DND-41 (cell line): Measurements from ENCODE around the gene CTDP1.

Experiments used
- EZH2 ChIP-seq: IDR thresholded peaks from 3 replicates; pipeline ENCODE4 v1.6.1; 2012; ENCODE audit warnings: borderline replicate concordance, low read depth, mild to moderate bottlenecking, moderate library complexity, low read length, inconsistent platforms; ENCODE audit not compliant: severe bottlenecking
- TF ChIP-seq, protein P1 (sequence below): IDR thresholded peaks from 2 replicates; pipeline ENCODE4 v1.5.1; 2012; ENCODE audit warnings: borderline replicate concordance, low read length, moderate library complexity, mild to moderate bottlenecking; ENCODE audit not compliant: poor library complexity, severe bottlenecking; ENCODE audit errors: extremely low read depth

DNA sequence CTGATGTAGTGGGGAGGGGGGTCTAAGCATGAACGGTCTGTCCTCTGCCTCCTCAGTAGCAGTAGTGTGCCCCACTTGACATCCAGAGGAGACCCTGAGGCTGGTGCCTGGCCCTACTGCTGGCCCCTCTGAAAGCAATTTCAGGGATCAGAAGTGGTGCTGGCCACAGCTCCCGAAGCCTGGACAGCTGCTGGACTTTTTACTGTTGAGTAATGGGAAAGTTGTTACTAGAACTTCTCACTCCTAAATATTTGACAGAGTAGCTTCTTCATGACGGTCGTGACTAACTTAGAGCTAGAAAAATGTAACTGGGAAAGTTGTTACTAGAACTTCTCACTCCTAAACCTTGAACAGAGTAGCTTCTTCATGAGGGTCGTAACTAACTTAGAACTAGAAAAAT is 23.3 kb downstream of the CTDP1 start:
- TF ChIP-seq, protein P1, sequence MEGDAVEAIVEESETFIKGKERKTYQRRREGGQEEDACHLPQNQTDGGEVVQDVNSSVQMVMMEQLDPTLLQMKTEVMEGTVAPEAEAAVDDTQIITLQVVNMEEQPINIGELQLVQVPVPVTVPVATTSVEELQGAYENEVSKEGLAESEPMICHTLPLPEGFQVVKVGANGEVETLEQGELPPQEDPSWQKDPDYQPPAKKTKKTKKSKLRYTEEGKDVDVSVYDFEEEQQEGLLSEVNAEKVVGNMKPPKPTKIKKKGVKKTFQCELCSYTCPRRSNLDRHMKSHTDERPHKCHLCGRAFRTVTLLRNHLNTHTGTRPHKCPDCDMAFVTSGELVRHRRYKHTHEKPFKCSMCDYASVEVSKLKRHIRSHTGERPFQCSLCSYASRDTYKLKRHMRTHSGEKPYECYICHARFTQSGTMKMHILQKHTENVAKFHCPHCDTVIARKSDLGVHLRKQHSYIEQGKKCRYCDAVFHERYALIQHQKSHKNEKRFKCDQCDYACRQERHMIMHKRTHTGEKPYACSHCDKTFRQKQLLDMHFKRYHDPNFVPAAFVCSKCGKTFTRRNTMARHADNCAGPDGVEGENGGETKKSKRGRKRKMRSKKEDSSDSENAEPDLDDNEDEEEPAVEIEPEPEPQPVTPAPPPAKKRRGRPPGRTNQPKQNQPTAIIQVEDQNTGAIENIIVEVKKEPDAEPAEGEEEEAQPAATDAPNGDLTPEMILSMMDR: no peak
- TF ChIP-seq EZH2: no peak
